GM21825 (cell line): ENCODE measurements around the gene WHRN.

Source experiments
- ATAC-seq: cut with Tn5 transposase; IDR thresholded peaks from one replicate; pipeline ENCODE4 v1.9.1; 2021; ENCODE audit warnings: mild to moderate bottlenecking, moderate library complexity; ENCODE audit not compliant: unreplicated experiment

The WHRN gene

GRCh38 chr9:114450833-114451706 lies 54.2 kb downstream of the WHRN start:
- peak; percentile 53 for ATAC-seq

- no peak for ATAC-seq
Observed at GRCh38 chr9:114450181-114450580, 55.1 kb downstream of the WHRN start.

- ATAC-seq: no peak
Observed at GRCh38 chr9:114449236-114449635, 56.0 kb downstream of the WHRN start.

GRCh38 chr9:114448706-114449105 lies 56.6 kb downstream of the WHRN start:
- no peak for ATAC-seq

GRCh38 chr9:114446672-114447450 lies 58.4 kb downstream of the WHRN start:
- no peak for ATAC-seq

GRCh38 chr9:114446036-114446435 lies 59.2 kb downstream of the WHRN start:
- ATAC-seq: no peak

- no peak for ATAC-seq
Observed at GRCh38 chr9:114445616-114446015, 59.7 kb downstream of the WHRN start.

GRCh38 chr9:114442022-114442421 lies 63.3 kb downstream of the WHRN start:
- ATAC-seq: no peak

- ATAC-seq: no peak
Observed at GRCh38 chr9:114437401-114437893, 67.8 kb downstream of the WHRN start.

- ATAC-seq: no peak
Observed at GRCh38 chr9:114434878-114435311, 70.4 kb downstream of the WHRN start.

- ATAC-seq: no peak
Observed at GRCh38 chr9:114433720-114434255, 71.5 kb downstream of the WHRN start.

GRCh38 chr9:114433086-114433485 lies 72.2 kb downstream of the WHRN start:
- no peak for ATAC-seq

- no peak for ATAC-seq
Observed at GRCh38 chr9:114432323-114433067, 72.8 kb downstream of the WHRN start.

GRCh38 chr9:114431770-114432169 lies 73.5 kb downstream of the WHRN start:
- no peak for ATAC-seq

- no peak for ATAC-seq
Observed at GRCh38 chr9:114431003-114431402, 74.3 kb downstream of the WHRN start.

GRCh38 chr9:114430457-114430856 lies 74.8 kb downstream of the WHRN start:
- ATAC-seq: no peak

GRCh38 chr9:114429488-114429887 lies 75.8 kb downstream of the WHRN start:
- no peak for ATAC-seq

GRCh38 chr9:114428466-114428865 lies 76.8 kb downstream of the WHRN start:
- no peak for ATAC-seq

- ATAC-seq: no peak
Observed at GRCh38 chr9:114427644-114428043, 77.6 kb downstream of the WHRN start.

GRCh38 chr9:114426046-114426948 lies 79.0 kb downstream of the WHRN start:
- ATAC-seq: no peak
